T follicular helper cell (primary cell): ENCODE results near the gene ITGB3BP.
"Not testable (repeated sequence)": the region's sequence is repeated elsewhere in the genome, so short reads cannot be mapped to it uniquely, and the experiment has no call there.

Experiments
- DNase-seq: peaks from one replicate; pipeline ENCODE4 v3.0.0-alpha.2; 2020; ENCODE audit warnings: low read depth
- total RNA-seq, 2 experiments: gene quantifications; one replicate each; lab custom pipeline; 2026; lab: John Stamatoyannopoulos, UW

ITGB3BP gene
- 9.6 to 11.6 reads per million in 2 experiments for total RNA-seq

- DNase-seq: peak; percentile 57
Observed at GRCh38 chr1:63522891-63523728, at the start of gene ITGB3BP, which contains the start of gene EFCAB7. ITGB3BP (minus strand) TSS chr1:63523225; CDS start chr1:63523133, 92 bp downstream. EFCAB7 (plus strand) TSS chr1:63523525; CDS start chr1:63525573, 2,048 bp downstream.

GRCh38 chr1:63572686-63573085 is 49.7 kb upstream of the ITGB3BP start:
- DNase-seq: not testable (repeated sequence)

- DNase-seq: no peak
Observed at GRCh38 chr1:63569640-63570316, 46.8 kb upstream of the ITGB3BP start.

- DNase-seq: no peak
Observed at GRCh38 chr1:63569068-63569467, 46.0 kb upstream of the ITGB3BP start.

GRCh38 chr1:63563745-63564144 is 40.7 kb upstream of the ITGB3BP start:
- no peak for DNase-seq

- DNase-seq: no peak
Observed at GRCh38 chr1:63559357-63559756, 36.3 kb upstream of the ITGB3BP start.

- DNase-seq: no peak
Observed at GRCh38 chr1:63557365-63557987, 34.5 kb upstream of the ITGB3BP start.

GRCh38 chr1:63555480-63555879 is 32.5 kb upstream of the ITGB3BP start:
- no peak for DNase-seq

GRCh38 chr1:63548877-63549276 is 25.9 kb upstream of the ITGB3BP start:
- DNase-seq: no peak

GRCh38 chr1:63548303-63548702 is 25.3 kb upstream of the ITGB3BP start:
- DNase-seq: no peak

GRCh38 chr1:63547621-63548294 is 24.7 kb upstream of the ITGB3BP start:
- no peak for DNase-seq

- DNase-seq: no peak
Observed at GRCh38 chr1:63545780-63546179, 22.8 kb upstream of the ITGB3BP start.

- DNase-seq: no peak
Observed at GRCh38 chr1:63537940-63538339, 14.9 kb upstream of the ITGB3BP start.

GRCh38 chr1:63537006-63537405 is 14.0 kb upstream of the ITGB3BP start:
- no peak for DNase-seq

GRCh38 chr1:63534406-63534805 is 11.4 kb upstream of the ITGB3BP start:
- DNase-seq: no peak

- DNase-seq: no peak
Observed at GRCh38 chr1:63533931-63534330, 10.9 kb upstream of the ITGB3BP start.

GRCh38 chr1:63532727-63533126 is 9.7 kb upstream of the ITGB3BP start:
- no peak for DNase-seq

GRCh38 chr1:63524201-63524600 is 1.2 kb upstream of the ITGB3BP start:
- DNase-seq: no peak

GRCh38 chr1:63523738-63524137 is 713 bp upstream of the ITGB3BP start:
- DNase-seq: no peak

GRCh38 chr1:63516629-63517028 is 6.4 kb downstream of the ITGB3BP start:
- DNase-seq: no peak

GRCh38 chr1:63512584-63512983 is 10.4 kb downstream of the ITGB3BP start:
- no peak for DNase-seq

GRCh38 chr1:63509718-63510117 is 13.3 kb downstream of the ITGB3BP start:
- no peak for DNase-seq
